Measurements from ENCODE around the gene DNAJC22.
A peak's percentile ranks its signal among the peaks of the same experiment; 100 is the strongest.

The DNAJC22 gene

DNA sequence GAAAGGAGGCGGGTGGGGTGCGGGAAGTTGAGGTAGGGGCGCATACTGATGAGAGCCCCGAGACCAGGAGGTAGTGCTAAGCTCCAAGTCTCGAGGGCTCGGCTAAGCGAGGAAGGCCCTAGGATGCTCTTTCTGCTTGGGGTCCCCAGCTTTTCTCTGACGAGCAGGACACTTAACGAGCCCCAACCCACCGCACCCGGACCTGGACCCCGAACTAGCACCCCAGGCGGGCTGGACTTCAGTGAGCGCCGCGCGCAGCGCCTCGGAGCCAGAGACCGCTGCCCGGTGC lies 5.0 kb upstream of the DNAJC22 start:
- Histone ChIP-seq H3K9me3 (ENCODE audit: control insufficient read depth, insufficient read depth, low read length) (no peaks in the 10 kb centered on the region), H3K9ac (ENCODE audit: low read depth, low read length) (no peak overlapping the region), H3K36me3 (ENCODE audit: control insufficient read depth, insufficient read depth, low read length) (no peaks in the 10 kb centered on the region), H3K4me1 (ENCODE audit: control insufficient read depth, insufficient read depth, low read length) (peaks cover 17% of the 10 kb centered on the region), H3K4me3 (ENCODE audit: low read depth, low read length) (peak overlapping the region; percentile 62), H3K27me3 (ENCODE audit: control insufficient read depth, insufficient read depth, low read length) (peaks cover 90% of the 10 kb centered on the region)

GRCh38 chr12:49342066-49342913 lies 4.4 kb upstream of the DNAJC22 start:
- no peaks in the 10 kb centered on the region for H3K36me3 ChIP-seq (ENCODE audit: control insufficient read depth, insufficient read depth, low read length)
- peaks cover 92% of the 10 kb centered on the region for H3K27me3 ChIP-seq (ENCODE audit: control insufficient read depth, insufficient read depth, low read length)
- peaks cover 20% of the 10 kb centered on the region for H3K4me1 ChIP-seq (ENCODE audit: control insufficient read depth, insufficient read depth, low read length)
- H3K9ac ChIP-seq (ENCODE audit: low read depth, low read length), result no peak overlapping the region
- H3K9me3 ChIP-seq (ENCODE audit: control insufficient read depth, insufficient read depth, low read length), result no peaks in the 10 kb centered on the region
- peak overlapping the region; percentile 62 for H3K4me3 ChIP-seq (ENCODE audit: low read depth, low read length)

- Histone ChIP-seq H3K4me1 (ENCODE audit: control insufficient read depth, insufficient read depth, low read length) (peaks cover 22% of the 10 kb centered on the region), H3K9me3 (ENCODE audit: control insufficient read depth, insufficient read depth, low read length) (no peaks in the 10 kb centered on the region), H3K4me3 (ENCODE audit: low read depth, low read length) (peak overlapping the region; percentile 62), H3K9ac (ENCODE audit: low read depth, low read length) (no peak overlapping the region), H3K36me3 (ENCODE audit: control insufficient read depth, insufficient read depth, low read length) (no peaks in the 10 kb centered on the region), H3K27me3 (ENCODE audit: control insufficient read depth, insufficient read depth, low read length) (peaks cover 91% of the 10 kb centered on the region)
These were observed 3.6 kb upstream of the DNAJC22 start for GRCh38 chr12:49342914-49343731.

DNA sequence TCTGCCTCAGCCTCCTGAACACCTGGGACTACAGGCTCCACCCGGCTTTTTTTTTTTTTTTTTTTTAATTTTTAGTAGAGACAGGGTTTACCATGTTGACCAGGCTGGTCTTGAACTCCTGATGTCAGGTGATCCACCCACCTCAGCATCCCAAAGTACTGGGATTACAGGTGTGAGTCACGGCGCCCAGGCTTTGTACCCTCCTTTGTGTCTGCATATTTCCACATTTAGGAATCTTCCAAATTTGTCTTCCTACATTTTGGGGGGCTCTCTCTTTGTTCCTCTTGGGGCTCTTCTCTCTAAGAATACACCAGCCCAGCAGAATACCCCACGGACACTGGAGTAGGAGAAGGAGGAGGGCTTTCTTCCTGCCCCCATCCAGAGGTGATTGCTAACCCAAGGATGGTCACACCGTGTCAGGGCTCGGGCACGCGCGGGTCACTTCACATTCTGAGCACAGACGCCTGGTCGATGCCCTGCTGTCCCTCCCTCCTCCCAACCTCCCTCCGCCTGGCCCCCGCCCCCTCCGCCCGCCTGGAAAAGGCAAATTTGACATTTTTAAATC lies 2.1 kb upstream of the DNAJC22 start:
- no peaks in the 10 kb centered on the region for H3K36me3 ChIP-seq (ENCODE audit: control insufficient read depth, insufficient read depth, low read length)
- H3K4me3 ChIP-seq (ENCODE audit: low read depth, low read length), result peak overlapping the region; percentile 18
- H3K9ac ChIP-seq (ENCODE audit: low read depth, low read length), result no peak overlapping the region
- no peaks in the 10 kb centered on the region for H3K9me3 ChIP-seq (ENCODE audit: control insufficient read depth, insufficient read depth, low read length)
- H3K27me3 ChIP-seq (ENCODE audit: control insufficient read depth, insufficient read depth, low read length), result peaks cover 91% of the 10 kb centered on the region
- peaks cover 20% of the 10 kb centered on the region for H3K4me1 ChIP-seq (ENCODE audit: control insufficient read depth, insufficient read depth, low read length)

- Histone ChIP-seq H3K9me3 (ENCODE audit: control insufficient read depth, insufficient read depth, low read length) (no peaks in the 10 kb centered on the region), H3K4me1 (ENCODE audit: control insufficient read depth, insufficient read depth, low read length) (peaks cover 18% of the 10 kb centered on the region), H3K4me3 (ENCODE audit: low read depth, low read length) (peak overlapping the region; percentile 52), H3K9ac (ENCODE audit: low read depth, low read length) (no peak overlapping the region), H3K36me3 (ENCODE audit: control insufficient read depth, insufficient read depth, low read length) (no peaks in the 10 kb centered on the region), H3K27me3 (ENCODE audit: control insufficient read depth, insufficient read depth, low read length) (peaks cover 87% of the 10 kb centered on the region)
These were observed 1.4 kb upstream of the DNAJC22 start for GRCh38 chr12:49345051-49345824.

- no peaks in the 10 kb centered on the region for H3K9me3 ChIP-seq (ENCODE audit: control insufficient read depth, insufficient read depth, low read length)
- H3K36me3 ChIP-seq (ENCODE audit: control insufficient read depth, insufficient read depth, low read length), result no peaks in the 10 kb centered on the region
- no peak overlapping the region for H3K9ac ChIP-seq (ENCODE audit: low read depth, low read length)
- H3K27me3 ChIP-seq (ENCODE audit: control insufficient read depth, insufficient read depth, low read length), result peaks cover 79% of the 10 kb centered on the region
- peaks cover 13% of the 10 kb centered on the region for H3K4me1 ChIP-seq (ENCODE audit: control insufficient read depth, insufficient read depth, low read length)
- peak overlapping the region; percentile 52 for H3K4me3 ChIP-seq (ENCODE audit: low read depth, low read length)
These were observed 646 bp upstream of the DNAJC22 start for GRCh38 chr12:49345825-49346658.

GRCh38 chr12:49347311-49348193 lies 864 bp downstream of the DNAJC22 start:
- Histone ChIP-seq H3K36me3 (ENCODE audit: control insufficient read depth, insufficient read depth, low read length) (no peaks in the 10 kb centered on the region), H3K9me3 (ENCODE audit: control insufficient read depth, insufficient read depth, low read length) (no peaks in the 10 kb centered on the region), H3K4me1 (ENCODE audit: control insufficient read depth, insufficient read depth, low read length) (peaks cover 8% of the 10 kb centered on the region), H3K9ac (ENCODE audit: low read depth, low read length) (no peak overlapping the region), H3K27me3 (ENCODE audit: control insufficient read depth, insufficient read depth, low read length) (peaks cover 69% of the 10 kb centered on the region), H3K4me3 (ENCODE audit: low read depth, low read length) (peak overlapping the region; percentile 52)

DNA sequence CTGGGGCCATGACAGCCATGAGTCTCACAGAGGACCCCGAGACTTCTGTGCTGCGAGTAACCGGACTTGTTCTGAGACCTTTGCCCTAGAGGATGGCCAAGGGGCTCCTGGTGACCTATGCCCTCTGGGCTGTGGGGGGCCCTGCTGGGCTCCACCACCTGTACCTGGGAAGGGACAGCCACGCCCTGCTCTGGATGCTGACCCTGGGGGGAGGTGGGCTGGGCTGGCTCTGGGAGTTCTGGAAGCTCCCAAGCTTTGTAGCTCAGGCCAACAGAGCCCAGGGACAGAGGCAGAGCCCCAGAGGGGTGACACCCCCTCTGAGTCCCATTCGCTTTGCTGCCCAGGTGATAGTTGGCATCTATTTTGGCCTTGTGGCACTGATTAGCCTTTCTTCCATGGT lies 2.1 kb downstream of the DNAJC22 start:
- H3K27me3 ChIP-seq (ENCODE audit: control insufficient read depth, insufficient read depth, low read length), result peaks cover 63% of the 10 kb centered on the region
- H3K9me3 ChIP-seq (ENCODE audit: control insufficient read depth, insufficient read depth, low read length), result no peaks in the 10 kb centered on the region
- no peak overlapping the region for H3K9ac ChIP-seq (ENCODE audit: low read depth, low read length)
- H3K4me1 ChIP-seq (ENCODE audit: control insufficient read depth, insufficient read depth, low read length), result peaks cover 5% of the 10 kb centered on the region
- H3K36me3 ChIP-seq (ENCODE audit: control insufficient read depth, insufficient read depth, low read length), result no peaks in the 10 kb centered on the region
- no peak overlapping the region for H3K4me3 ChIP-seq (ENCODE audit: low read depth, low read length)

DNA sequence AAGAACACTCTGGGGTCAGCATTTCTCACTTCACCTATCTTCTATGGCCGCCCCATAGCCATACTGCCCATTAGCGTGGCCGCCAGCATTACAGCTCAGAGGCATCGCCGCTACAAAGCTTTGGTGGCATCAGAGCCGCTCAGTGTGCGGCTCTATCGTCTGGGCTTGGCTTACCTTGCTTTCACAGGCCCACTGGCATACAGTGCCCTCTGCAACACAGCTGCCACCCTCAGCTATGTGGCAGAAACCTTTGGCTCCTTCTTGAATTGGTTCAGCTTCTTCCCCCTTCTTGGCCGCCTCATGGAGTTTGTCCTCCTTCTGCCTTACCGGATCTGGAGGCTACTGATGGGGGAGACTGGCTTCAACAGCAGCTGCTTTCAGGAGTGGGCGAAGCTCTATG lies 2.6 kb downstream of the DNAJC22 start:
- H3K4me3 ChIP-seq (ENCODE audit: low read depth, low read length), result no peak overlapping the region
- H3K36me3 ChIP-seq (ENCODE audit: control insufficient read depth, insufficient read depth, low read length), result no peaks in the 10 kb centered on the region
- no peaks in the 10 kb centered on the region for H3K9me3 ChIP-seq (ENCODE audit: control insufficient read depth, insufficient read depth, low read length)
- no peak overlapping the region for H3K9ac ChIP-seq (ENCODE audit: low read depth, low read length)
- peaks cover 5% of the 10 kb centered on the region for H3K4me1 ChIP-seq (ENCODE audit: control insufficient read depth, insufficient read depth, low read length)
- H3K27me3 ChIP-seq (ENCODE audit: control insufficient read depth, insufficient read depth, low read length), result peaks cover 59% of the 10 kb centered on the region

DNA sequence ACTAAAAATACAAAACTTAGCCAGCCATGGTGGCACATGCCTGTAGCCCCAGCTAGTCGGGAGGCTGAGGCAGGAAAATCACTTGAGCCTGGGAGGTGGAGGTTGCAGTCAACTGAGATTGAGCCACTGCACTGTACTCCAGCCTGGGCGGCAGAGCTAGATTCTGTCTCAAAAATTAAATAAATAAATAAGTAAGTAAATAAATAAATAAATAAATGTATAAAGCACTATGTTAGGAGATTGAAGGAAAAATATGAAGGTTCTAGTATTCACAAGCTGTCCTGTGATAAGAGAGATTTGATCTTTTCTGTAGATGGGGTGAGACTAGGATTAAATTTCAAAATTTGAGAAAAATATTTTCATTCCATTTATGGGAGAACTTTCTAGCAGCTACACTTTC lies 5.7 kb downstream of the DNAJC22 start:
- Histone ChIP-seq H3K4me3 (ENCODE audit: low read depth, low read length) (no peak overlapping the region), H3K4me1 (ENCODE audit: control insufficient read depth, insufficient read depth, low read length) (peaks cover 1% of the 10 kb centered on the region), H3K27me3 (ENCODE audit: control insufficient read depth, insufficient read depth, low read length) (peaks cover 33% of the 10 kb centered on the region), H3K36me3 (ENCODE audit: control insufficient read depth, insufficient read depth, low read length) (no peaks in the 10 kb centered on the region), H3K9me3 (ENCODE audit: control insufficient read depth, insufficient read depth, low read length) (no peaks in the 10 kb centered on the region), H3K9ac (ENCODE audit: low read depth, low read length) (no peak overlapping the region)

Measured in iPS-15b (cell line).